Ishikawa (cell line): Measurements from ENCODE around the gene MATN3.

Source experiments
- CREB1 ChIP-seq: IDR thresholded peaks from 2 replicates; pipeline ENCODE4 v1.6.1; 2012; ENCODE audit warnings: low read depth
- EGR1 ChIP-seq: IDR thresholded peaks from 2 replicates; pipeline ENCODE4 v1.6.1; 2012
- FOXM1 ChIP-seq: IDR thresholded peaks from 2 replicates; pipeline ENCODE4 v1.6.1; 2012; ENCODE audit warnings: low read depth, borderline replicate concordance
- RAD21 ChIP-seq: IDR thresholded peaks from 2 replicates; pipeline ENCODE4 v1.6.1; 2012; ENCODE audit warnings: low read depth
- TAF1 ChIP-seq: IDR thresholded peaks from 2 replicates; pipeline ENCODE4 v1.6.1; 2012; ENCODE audit warnings: low read depth, mild to moderate bottlenecking
- TEAD4 ChIP-seq: IDR thresholded peaks from 2 replicates; pipeline ENCODE4 v1.6.1; 2012
- YY1 ChIP-seq: IDR thresholded peaks from 2 replicates; pipeline ENCODE4 v1.6.1; 2012; ENCODE audit warnings: low read depth
- TF ChIP-seq, protein P1 (sequence below): IDR thresholded peaks from 2 replicates; pipeline ENCODE4 v1.6.1; 2012
- TF ChIP-seq, protein P2 (sequence below): IDR thresholded peaks from 2 replicates; pipeline ENCODE4 v1.6.1; 2012; ENCODE audit warnings: low read depth, mild to moderate bottlenecking

DNA sequence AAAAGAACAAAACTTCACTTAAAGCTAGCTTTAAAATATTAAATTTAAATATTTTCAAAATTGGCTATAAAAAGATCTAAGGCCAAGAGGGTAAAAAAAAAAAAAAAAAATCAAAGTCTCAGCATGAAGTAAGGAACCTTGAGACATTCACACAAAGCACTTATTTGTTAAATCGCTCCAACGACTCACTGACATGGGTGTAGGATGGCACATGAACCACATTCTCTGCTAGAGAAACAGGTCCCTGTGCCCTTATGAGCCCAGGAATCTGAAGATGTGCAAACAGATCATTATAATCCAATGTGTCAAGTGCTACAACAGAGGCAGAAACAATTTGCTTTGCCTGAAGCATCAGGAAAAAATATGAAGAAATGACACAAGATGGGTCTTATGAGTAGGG is 25.2 kb upstream of the MATN3 start:
- no peak for TF ChIP-seq TEAD4
- TF ChIP-seq, protein P1, sequence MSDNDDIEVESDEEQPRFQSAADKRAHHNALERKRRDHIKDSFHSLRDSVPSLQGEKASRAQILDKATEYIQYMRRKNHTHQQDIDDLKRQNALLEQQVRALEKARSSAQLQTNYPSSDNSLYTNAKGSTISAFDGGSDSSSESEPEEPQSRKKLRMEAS = no peak
- TF ChIP-seq CREB1 = no peak
- TF ChIP-seq, protein P2, sequence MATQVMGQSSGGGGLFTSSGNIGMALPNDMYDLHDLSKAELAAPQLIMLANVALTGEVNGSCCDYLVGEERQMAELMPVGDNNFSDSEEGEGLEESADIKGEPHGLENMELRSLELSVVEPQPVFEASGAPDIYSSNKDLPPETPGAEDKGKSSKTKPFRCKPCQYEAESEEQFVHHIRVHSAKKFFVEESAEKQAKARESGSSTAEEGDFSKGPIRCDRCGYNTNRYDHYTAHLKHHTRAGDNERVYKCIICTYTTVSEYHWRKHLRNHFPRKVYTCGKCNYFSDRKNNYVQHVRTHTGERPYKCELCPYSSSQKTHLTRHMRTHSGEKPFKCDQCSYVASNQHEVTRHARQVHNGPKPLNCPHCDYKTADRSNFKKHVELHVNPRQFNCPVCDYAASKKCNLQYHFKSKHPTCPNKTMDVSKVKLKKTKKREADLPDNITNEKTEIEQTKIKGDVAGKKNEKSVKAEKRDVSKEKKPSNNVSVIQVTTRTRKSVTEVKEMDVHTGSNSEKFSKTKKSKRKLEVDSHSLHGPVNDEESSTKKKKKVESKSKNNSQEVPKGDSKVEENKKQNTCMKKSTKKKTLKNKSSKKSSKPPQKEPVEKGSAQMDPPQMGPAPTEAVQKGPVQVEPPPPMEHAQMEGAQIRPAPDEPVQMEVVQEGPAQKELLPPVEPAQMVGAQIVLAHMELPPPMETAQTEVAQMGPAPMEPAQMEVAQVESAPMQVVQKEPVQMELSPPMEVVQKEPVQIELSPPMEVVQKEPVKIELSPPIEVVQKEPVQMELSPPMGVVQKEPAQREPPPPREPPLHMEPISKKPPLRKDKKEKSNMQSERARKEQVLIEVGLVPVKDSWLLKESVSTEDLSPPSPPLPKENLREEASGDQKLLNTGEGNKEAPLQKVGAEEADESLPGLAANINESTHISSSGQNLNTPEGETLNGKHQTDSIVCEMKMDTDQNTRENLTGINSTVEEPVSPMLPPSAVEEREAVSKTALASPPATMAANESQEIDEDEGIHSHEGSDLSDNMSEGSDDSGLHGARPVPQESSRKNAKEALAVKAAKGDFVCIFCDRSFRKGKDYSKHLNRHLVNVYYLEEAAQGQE = no peak
- no peak for TF ChIP-seq RAD21
- TF ChIP-seq FOXM1 = no peak
- TF ChIP-seq EGR1 = no peak
- no peak for TF ChIP-seq YY1
- no peak for TF ChIP-seq TAF1
